Amniotic stem cell (primary cell): ENCODE results near the gene ZBTB7C.

Experiments used
- DNase-seq: peaks from one replicate; lab custom pipeline; 2025; lab: John Stamatoyannopoulos, UW

ZBTB7C gene

DNA sequence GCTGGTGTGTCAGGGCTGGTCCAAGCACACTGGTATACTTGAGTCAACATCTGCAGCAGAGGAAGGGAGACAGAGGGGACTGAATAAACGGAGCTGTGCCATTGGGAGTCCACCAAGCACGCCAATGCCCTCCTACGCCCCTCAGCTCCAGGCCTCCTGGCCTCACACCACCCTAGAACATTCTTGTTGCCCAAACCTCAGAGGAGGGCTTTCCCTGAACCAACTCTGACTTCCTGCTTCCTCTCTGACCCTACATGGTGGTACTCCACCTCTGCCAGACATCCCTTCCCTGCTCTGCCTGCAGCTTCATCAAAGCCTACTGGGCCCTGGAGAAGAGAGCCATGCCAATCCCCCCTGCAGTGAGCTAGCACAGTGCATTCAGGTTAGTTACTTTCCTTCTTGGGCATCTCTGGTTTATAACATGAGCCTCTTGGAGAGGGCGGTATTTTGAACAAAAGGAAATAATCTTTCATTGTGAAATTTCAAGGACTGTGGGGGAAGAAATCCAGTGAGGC, 54.4 kb downstream of the ZBTB7C start:
- no peak for DNase-seq

DNA sequence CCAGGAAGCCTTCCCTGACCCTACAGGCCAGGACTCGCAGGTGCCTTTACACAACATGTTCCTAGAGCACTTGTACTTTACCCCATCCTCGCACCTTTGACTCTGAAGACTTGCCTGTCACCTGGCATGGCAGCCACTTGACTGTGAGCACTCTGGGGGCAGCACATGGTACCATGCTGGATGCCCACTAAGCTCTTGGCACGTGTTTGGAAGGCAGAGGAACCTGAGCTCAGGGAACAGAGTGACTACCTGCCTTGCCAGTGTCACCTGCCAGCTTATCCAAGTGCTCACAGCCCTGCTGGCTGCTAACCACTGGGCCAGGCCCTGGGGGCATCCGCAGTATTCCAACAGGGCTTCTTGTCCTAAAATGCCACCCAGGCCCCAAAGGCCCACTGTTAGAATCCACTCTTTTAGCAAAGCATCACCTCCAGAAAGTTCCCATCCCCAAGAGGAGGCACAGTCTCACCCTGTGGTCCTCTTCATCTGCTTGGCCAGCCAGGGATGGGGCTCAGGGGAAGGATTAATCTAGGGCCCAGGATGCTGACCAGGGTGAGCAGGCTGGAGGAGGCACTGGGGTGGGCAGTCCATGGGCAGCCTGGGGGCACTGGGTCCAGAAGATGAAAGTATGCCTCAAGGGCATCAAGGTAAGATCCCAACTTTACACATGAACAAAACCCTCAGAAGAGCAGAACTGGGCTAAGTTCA, 57.0 kb downstream of the ZBTB7C start:
- DNase-seq, result no peak

- no peak for DNase-seq
Observed at GRCh38 chr18:48351216-48352050, 57.8 kb downstream of the ZBTB7C start.

GRCh38 chr18:48348739-48349138, 60.4 kb downstream of the ZBTB7C start:
- no peak for DNase-seq

DNA sequence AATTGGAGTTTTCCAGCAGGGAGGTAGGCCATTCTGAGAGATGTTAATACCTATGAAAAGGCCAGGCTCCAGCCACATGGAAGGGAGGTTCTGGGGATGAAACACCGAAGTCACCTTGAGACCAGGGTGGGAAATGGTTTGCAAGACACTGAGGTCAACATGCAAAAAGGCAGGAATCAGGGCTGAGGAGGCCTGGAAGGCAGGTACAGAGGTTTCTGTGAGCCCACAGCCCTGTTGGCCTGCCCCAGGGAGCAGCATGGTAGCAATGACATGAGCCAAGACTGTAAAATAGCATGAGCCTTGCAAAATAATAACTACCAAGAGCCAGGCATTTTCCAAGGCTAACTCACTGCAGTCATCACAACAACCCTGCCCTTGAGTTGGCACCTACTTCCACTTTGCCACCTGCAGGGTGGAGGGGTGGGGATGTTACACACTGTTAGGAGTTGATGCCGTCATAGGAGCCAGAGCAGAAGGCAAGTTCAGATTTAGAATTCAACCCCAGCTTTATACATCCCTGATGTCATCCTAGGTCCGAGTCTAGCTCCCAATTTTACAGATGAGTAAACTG, 61.3 kb downstream of the ZBTB7C start:
- no peak for DNase-seq

DNA sequence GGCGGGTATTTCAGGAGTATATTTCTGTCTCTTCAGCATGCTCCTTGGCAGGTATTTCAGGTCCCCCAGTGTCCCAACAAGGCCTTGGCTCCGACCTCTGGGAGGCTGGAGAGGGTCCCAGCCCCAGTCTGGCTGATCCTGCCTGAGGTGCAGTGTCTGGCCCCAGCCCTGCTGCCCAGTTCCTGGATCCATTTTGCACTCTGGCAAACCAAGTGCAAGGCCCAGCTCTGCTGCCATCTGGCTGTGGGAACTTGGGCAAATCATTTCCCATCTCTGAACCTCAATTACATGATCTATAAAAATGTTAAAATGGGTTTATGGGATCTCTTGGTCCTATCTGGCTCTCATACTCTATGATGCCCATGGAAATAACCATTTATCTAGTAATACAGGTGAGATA, 63.6 kb downstream of the ZBTB7C start:
- DNase-seq, result no peak

GRCh38 chr18:48342581-48342980, 66.6 kb downstream of the ZBTB7C start:
- DNase-seq, result no peak

GRCh38 chr18:48342125-48342524, 67.1 kb downstream of the ZBTB7C start:
- DNase-seq, result no peak

DNA sequence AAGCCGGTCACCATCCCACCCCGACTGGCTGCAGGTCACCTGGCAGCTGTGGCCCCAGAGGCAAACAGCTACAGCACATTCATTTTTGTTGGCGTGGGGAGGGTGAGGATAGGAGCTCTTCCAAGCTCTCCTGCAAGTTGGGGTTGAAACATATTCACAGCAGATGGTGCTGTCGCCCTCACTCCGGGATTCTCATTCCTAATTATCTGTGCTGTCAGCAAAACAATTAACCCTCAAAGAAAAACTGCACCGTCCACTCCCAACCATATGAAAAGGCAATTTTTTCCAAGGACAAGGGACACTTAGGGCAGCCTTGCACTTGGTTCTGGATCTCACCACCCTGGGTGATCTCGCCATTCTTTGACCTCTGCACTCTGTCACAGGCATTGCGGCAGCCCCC, 68.6 kb downstream of the ZBTB7C start:
- DNase-seq, result no peak

GRCh38 chr18:48339692-48340091, 69.5 kb downstream of the ZBTB7C start:
- no peak for DNase-seq

DNA sequence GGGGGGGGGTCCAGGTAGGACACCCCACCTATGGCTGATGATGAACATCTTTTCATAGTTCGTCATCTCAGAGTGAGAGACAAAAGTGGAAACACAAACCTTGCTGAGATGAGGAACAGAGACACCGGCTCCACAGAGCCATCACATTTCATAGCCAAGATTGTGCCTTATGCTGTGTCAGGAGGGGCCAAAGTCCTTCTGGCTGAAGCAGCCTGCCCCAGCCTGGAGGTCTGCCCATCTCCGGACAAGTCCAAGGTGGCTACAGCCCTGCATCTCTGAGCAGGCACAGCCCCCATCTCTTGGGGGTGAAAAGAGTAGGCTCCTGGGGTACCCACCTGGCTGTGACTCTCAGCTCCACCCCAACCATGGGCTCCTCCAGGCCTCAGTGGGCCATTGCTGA, 70.3 kb downstream of the ZBTB7C start:
- DNase-seq, result no peak

DNA sequence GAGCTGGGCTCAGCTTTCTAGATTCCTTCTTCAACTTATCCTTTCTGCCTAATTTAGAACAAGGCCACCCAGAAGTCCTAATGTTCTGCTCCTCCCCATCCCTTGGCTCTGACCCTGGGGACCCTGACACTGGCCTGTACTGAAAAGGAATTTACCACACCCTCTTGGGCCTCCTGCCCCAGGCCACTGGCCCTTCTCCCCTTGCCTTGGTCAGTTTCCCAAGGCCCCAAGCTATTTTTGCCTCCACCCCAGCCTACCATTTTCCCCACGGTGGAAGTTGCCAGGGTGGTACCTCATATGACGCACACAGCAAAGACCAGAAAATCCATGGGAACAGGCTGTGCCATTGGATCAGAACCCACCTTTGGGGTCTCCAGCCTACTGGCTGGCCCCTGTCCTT, 72.1 kb downstream of the ZBTB7C start:
- DNase-seq, result no peak

DNA sequence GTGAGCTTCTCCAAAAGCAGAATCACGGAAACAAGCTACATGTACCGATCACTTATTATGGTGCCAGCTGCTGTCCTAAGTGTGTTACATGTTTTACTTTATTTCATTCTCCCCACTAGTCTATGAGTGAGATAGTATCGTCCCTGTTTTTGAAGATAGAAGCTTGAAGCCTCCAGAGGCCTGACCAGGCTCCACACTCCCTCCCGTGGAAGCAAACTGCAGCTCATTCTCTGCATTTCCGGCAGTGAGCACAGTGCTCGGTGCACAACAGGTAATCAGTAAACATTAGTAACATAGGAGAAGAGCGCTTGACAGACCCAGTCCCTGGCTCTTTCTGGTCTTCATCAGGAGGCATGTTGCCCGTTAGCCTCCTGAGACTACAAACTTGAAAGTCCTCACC, 72.9 kb downstream of the ZBTB7C start:
- DNase-seq, result no peak

- no peak for DNase-seq
Observed at GRCh38 chr18:48335829-48336228, 73.4 kb downstream of the ZBTB7C start.

GRCh38 chr18:48334845-48335244, 74.3 kb downstream of the ZBTB7C start:
- no peak for DNase-seq

DNA sequence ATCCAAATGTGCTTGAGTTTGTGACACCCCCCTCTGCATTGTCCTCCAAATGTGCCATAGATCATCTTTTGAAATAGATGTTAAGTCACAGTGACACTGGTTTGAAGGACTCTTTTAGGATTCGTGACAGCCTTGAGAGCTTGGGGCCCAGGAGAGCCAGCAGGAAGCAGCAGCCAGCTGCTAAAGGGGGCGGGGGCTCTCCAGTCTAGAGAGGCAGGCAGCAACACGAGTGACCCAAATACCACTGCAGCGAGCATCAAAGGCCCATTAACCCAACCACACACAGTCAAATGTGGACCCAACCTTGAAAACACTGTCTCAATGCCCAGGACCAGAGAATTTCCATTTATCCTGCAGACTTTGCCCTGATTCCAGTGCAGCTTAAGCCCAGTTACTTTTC, 75.6 kb downstream of the ZBTB7C start:
- DNase-seq, result no peak

GRCh38 chr18:48330016-48330991, 78.9 kb downstream of the ZBTB7C start:
- no peak for DNase-seq

DNA sequence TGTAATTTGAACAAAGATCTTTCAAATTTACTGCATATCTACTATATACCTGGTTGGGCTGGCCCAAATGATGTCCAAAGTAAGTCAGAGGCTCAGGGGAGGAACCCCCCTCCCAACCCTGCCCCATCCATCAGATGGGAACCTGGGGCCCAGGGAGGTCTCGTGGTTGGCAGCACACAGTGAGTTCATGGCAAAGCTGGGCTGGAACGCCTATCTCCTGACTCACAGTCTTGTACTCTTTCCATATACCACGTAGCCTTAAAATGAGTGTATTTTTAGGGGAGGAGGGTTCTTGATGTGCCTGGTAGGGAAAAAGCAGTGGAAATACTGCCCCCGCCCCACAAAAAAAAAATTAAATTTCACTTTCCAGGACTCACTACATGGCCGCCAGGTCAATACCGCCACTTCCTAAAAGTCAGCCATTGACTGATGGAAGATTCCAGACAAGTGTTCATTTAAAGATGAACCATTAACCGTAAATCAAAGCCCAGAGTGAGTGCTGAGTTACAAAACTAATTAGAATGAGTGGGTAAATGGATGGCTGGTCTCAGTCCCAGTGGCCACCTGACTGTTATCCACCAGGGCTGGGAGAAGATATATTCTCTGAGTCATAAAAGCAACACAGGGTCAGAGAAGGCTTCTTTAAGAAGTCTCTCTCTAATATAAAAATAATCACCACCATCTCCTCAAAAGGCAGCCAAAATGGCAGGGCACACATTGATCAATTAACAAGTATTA, 80.5 kb downstream of the ZBTB7C start:
- DNase-seq, result no peak

GRCh38 chr18:48326901-48327675, 82.1 kb downstream of the ZBTB7C start:
- no peak for DNase-seq

- DNase-seq, result no peak
Observed at GRCh38 chr18:48325115-48325665, 84.0 kb downstream of the ZBTB7C start.
